Keratinocyte (primary cell): Measurements from ENCODE around the gene SEC24D. TPM values are rescaled to one million over a fixed set of nuclear protein-coding genes. Genes with fewer than 3 reads are reported as not detected.

Source experiments
- DNase-seq: peaks from one replicate; pipeline ENCODE4 v3.0.0-alpha.2; 2011; ENCODE audit warnings: low read depth, missing footprints, low spot score
- FAIRE-seq: peaks from 2 replicates; lab custom pipeline; 2011; peaks lifted over from hg19 to GRCh38; lab: Jason Lieb, UNC
- H2AFZ ChIP-seq: 2 replicates; pipeline ENCODE4 v1.6.0; 2012; ENCODE audit warnings: low read length, control low read depth, inconsistent platforms; ENCODE audit not compliant: control insufficient read depth
- H3K27ac ChIP-seq: 2 replicates; pipeline ENCODE4 v1.5.1; 2011; ENCODE audit warnings: low read length; ENCODE audit not compliant: control insufficient read depth, insufficient read depth
- H3K27me3 ChIP-seq: 3 replicates; pipeline ENCODE4 v1.6.0; 2011; ENCODE audit warnings: low read length; ENCODE audit not compliant: control insufficient read depth, insufficient read depth; ENCODE audit errors: extremely low read depth
- H3K36me3 ChIP-seq, 2 experiments: 2 replicates in 1 of 2; 3 replicates in 1 of 2; pipeline ENCODE4 v1.5.1; 2011; ENCODE audit warnings: low read length in 2 of 2, mild to moderate bottlenecking in 1 of 2; ENCODE audit not compliant: control insufficient read depth in 2 of 2, insufficient read depth in 2 of 2; ENCODE audit errors: extremely low read depth in 1 of 2
- H3K4me1 ChIP-seq: 3 replicates; pipeline ENCODE4 v1.5.1; 2011; ENCODE audit warnings: low read length; ENCODE audit not compliant: control insufficient read depth, insufficient read depth; ENCODE audit errors: extremely low read depth
- H3K4me2 ChIP-seq: 3 replicates; pipeline ENCODE4 v1.6.0; 2011; ENCODE audit warnings: low read depth, low read length; ENCODE audit not compliant: control insufficient read depth, insufficient read depth; ENCODE audit errors: extremely low read depth
- H3K4me3 ChIP-seq, 3 experiments: fragments of 200-600 bp in 1 of 3; sonication (generic) in 1 of 3; 2 replicates in 2 of 3; 3 replicates in 1 of 3; pipeline ENCODE4 v1.5.1; 2011 to 2016; ENCODE audit warnings: low read length in 3 of 3, mild to moderate bottlenecking in 3 of 3, control low read depth in 2 of 3, inconsistent platforms in 1 of 3, low read depth in 1 of 3, mixed read lengths in 1 of 3, mixed run types in 1 of 3, moderate library complexity in 1 of 3; ENCODE audit not compliant: control insufficient read depth in 2 of 3, insufficient read depth in 2 of 3; ENCODE audit errors: extremely low read depth in 1 of 3
- H3K79me2 ChIP-seq: 2 replicates; pipeline ENCODE4 v1.6.0; 2012; ENCODE audit warnings: low read length; ENCODE audit not compliant: control insufficient read depth, insufficient read depth
- H3K9ac ChIP-seq: 3 replicates; pipeline ENCODE4 v1.6.0; 2011; ENCODE audit warnings: low read length; ENCODE audit not compliant: control insufficient read depth, insufficient read depth; ENCODE audit errors: extremely low read depth
- H3K9me1 ChIP-seq: 3 replicates; pipeline ENCODE4 v1.6.0; 2011; ENCODE audit warnings: low read length; ENCODE audit not compliant: control insufficient read depth, insufficient read depth; ENCODE audit errors: extremely low read depth
- H3K9me3 ChIP-seq: 2 replicates; pipeline ENCODE4 v1.5.1; 2012; ENCODE audit warnings: low read depth, low read length; ENCODE audit not compliant: control insufficient read depth
- H4K20me1 ChIP-seq: 3 replicates; pipeline ENCODE4 v1.6.0; 2011; ENCODE audit warnings: low read length; ENCODE audit not compliant: control insufficient read depth, insufficient read depth; ENCODE audit errors: extremely low read depth
- EZH2 ChIP-seq: IDR thresholded peaks from one replicate; pipeline ENCODE4 v1.6.1; 2012; ENCODE audit warnings: inconsistent platforms, mild to moderate bottlenecking, low read length, moderate library complexity
- dilution Hi-C: fragments of 300-500 bp; cut with MboI; formaldehyde crosslinking; loops from one replicate; pipeline ENCODE4 v1.7.0; 2020; ENCODE audit warnings: low sequenced_read_pairs; ENCODE audit not compliant: extremely low pct_ligation_motif_present
- polyA plus RNA-seq, 5 experiments: library from polyadenylated mRNA; depleted of rRNA in 3 of 5; stranded (reverse) in 3 of 5; stranded (forward) in 1 of 5; unstranded in 1 of 5; fragments of >200 nt; gene quantifications; 1 replicate in 1 of 5; 2 replicates in 3 of 5; 3 replicates in 1 of 5; pipeline versions ENCODE4 v1.2.1 to v1.2.3, GENCODE V29; 2011 to 2012; ENCODE audit warnings: missing spikeins in 2 of 5, low read depth in 1 of 5, low replicate concordance in 1 of 5
- TF ChIP-seq, protein P1 (sequence below), 3 experiments: IDR thresholded peaks in 1 of 3; conservative IDR thresholded peaks in 1 of 3; optimal IDR thresholded peaks in 1 of 3; 2 replicates in 2 of 3; 3 replicates in 1 of 3; pipeline versions ENCODE3 to v1.5.1; 2011; ENCODE audit warnings: low read length in 3 of 3, mild to moderate bottlenecking in 3 of 3, moderate library complexity in 2 of 3, control low read depth in 1 of 3, inconsistent platforms in 1 of 3; ENCODE audit not compliant: insufficient read depth in 2 of 3; ENCODE audit errors: extremely low read depth in 1 of 3

SEC24D gene
- polyA plus RNA-seq, 1 donor (not counting 4 experiments of a cell fraction or from before 2014, with no cell fraction given) = 24.9 TPM

DNA sequence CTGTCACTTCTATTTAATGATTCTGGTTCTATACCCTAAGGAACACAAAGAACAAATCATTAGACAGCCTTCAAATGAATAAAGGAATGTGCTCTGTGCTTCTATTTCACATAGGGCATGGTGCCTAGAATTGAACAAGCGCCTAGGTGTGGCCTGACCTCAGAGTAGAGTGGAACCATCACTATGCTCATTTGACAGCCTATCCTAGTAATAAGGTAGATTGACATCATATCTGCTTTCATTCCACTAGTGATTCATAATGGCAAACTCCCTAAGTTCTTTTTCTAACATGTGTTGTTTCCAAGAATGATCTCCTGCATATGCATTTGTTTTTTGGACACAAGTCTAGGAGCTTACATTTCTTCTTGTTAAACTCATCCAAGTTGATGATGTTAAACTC lies 114.2 kb downstream of the SEC24D start:
- no peaks in the 10 kb centered on the region for H3K9me3 ChIP-seq
- no peaks in the 10 kb centered on the region for H3K79me2 ChIP-seq
- no peak overlapping the region for H2AFZ ChIP-seq
- no peak overlapping the region for H3K27ac ChIP-seq
- H3K9ac ChIP-seq = no peak overlapping the region
- DNase-seq (no peak), FAIRE-seq (peak; percentile 13)
- dilution Hi-C loops = no loop called here
- H3K9me1 ChIP-seq = no peaks in the 10 kb centered on the region
- H3K4me3 ChIP-seq = no peak overlapping the region
- H3K4me1 ChIP-seq = peaks cover 12% of the 10 kb centered on the region
- no peaks in the 10 kb centered on the region for H3K27me3 ChIP-seq
- H4K20me1 ChIP-seq = no peaks in the 10 kb centered on the region
- H3K36me3 ChIP-seq = peaks cover 7 to 16% of the 10 kb centered on the region in 2 experiments
- TF ChIP-seq, protein P1, sequence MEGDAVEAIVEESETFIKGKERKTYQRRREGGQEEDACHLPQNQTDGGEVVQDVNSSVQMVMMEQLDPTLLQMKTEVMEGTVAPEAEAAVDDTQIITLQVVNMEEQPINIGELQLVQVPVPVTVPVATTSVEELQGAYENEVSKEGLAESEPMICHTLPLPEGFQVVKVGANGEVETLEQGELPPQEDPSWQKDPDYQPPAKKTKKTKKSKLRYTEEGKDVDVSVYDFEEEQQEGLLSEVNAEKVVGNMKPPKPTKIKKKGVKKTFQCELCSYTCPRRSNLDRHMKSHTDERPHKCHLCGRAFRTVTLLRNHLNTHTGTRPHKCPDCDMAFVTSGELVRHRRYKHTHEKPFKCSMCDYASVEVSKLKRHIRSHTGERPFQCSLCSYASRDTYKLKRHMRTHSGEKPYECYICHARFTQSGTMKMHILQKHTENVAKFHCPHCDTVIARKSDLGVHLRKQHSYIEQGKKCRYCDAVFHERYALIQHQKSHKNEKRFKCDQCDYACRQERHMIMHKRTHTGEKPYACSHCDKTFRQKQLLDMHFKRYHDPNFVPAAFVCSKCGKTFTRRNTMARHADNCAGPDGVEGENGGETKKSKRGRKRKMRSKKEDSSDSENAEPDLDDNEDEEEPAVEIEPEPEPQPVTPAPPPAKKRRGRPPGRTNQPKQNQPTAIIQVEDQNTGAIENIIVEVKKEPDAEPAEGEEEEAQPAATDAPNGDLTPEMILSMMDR (optimal IDR thresholded peaks at IDR 0.05 in 1 of 3, IDR thresholded peaks at IDR 0.05 in 1 of 3, conservative IDR thresholded peaks at IDR 0.05 in 1 of 3; ENCODE audit: extremely low read depth in 1 of 3, insufficient read depth in 2 of 3, low read length in 3 of 3) = no peak
- TF ChIP-seq EZH2 = no peak
- no peak overlapping the region for H3K4me2 ChIP-seq

DNA sequence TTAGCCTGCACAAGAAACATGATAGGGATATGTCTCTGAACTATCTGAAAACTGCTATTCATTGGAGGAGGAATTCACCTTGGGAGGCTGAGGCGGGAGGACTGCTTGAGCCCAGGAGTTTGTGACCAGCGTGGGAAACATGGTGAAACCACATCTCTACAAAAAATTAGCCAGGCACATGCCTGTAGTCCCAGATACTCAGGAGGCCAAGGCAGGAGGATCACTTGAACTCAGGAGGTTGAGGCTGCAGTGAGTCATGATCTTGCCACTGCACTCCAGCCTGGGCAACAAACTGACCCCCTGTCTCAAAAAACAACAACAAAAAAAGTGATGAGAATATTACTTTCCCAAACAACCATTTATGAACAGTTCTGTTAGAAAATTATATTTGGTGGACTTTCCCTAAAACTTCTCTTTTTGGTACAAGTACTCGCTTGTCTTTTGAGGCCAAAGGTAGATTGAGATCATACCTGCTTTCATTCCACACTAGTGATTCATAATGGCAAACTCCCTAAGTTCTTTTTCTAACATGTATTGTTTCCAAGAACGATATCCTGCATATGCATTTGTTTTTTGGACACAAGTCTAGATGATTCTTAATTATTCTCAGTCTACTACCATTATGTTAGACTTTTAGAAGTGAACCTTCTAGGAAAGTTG lies 117.3 kb downstream of the SEC24D start:
- H3K4me2 ChIP-seq = peak overlapping the region; percentile 47
- dilution Hi-C loops = no loop called here

More for the DNA sequence above, 117.3 kb downstream of the SEC24D start:
- no peak for TF ChIP-seq EZH2
- TF ChIP-seq, protein P1 (optimal IDR thresholded peaks at IDR 0.05 in 1 of 3, IDR thresholded peaks at IDR 0.05 in 1 of 3, conservative IDR thresholded peaks at IDR 0.05 in 1 of 3; ENCODE audit: extremely low read depth in 1 of 3, insufficient read depth in 2 of 3, low read length in 3 of 3) = no peak
- Histone ChIP-seq H3K9me1 (no peaks in the 10 kb centered on the region), H4K20me1 (no peaks in the 10 kb centered on the region), H3K4me3 (no peak overlapping the region), H3K79me2 (no peaks in the 10 kb centered on the region), H3K9me3 (no peaks in the 10 kb centered on the region), H3K27me3 (no peaks in the 10 kb centered on the region), H3K36me3 (peaks cover 0 to 4% of the 10 kb centered on the region in 2 experiments), H3K27ac (peak overlapping the region; percentile 77), H3K4me1 (peaks cover 12% of the 10 kb centered on the region), H2AFZ (peak overlapping the region; percentile 40), H3K9ac (peak overlapping the region; percentile 14)
- DNase-seq (peak; percentile 40), FAIRE-seq (peak; percentile 81)
